ENCODE data around the gene TRIP13. TPM values are rescaled to one million over a fixed set of nuclear protein-coding genes. Genes with fewer than 3 reads are reported as not detected.

TRIP13 gene
- total RNA-seq, 1 experiment from 2014 or later, result 42.6 TPM

DNA sequence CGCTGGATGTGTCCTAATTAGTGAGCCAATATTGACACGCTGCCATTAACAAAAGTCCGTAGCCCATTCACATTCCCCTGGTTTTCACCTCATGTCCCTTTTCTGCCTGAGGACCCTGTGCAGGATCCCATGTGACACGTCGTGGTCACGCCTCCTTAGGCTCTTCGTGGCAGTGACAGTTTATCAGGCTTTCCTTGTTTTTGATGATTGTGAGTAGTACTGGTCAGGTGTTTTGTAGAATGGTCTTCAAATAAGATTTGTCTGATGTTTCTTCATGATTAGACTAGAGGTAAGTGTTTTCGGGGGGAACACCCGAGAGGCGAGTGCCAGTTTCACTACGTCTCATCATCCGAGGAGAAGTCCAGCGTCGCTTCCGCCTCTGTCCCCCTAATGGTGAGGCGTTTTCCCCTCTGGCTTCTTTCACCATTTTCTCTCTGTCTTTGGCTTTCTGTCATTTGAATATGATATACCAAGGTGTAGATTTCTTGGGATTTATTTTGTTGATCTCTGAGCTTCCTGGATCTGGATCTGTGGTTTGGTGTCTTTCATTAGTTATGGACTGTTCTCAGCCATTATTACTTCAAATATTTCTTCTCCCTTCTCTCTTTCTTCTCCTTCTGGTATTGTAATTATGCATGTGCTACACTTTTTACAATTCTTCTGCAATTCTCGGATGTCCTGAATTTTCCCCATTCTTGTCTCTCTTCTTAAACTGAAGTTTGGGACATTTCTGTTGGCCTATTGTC is 57.3 kb downstream of the TRIP13 start:
- Histone ChIP-seq H2BK15ac (ENCODE audit: low read depth, low read length) (no peak overlapping the region), H3T11ph (ENCODE audit: low read length) (no peak overlapping the region), H3K4me1 (ENCODE audit: insufficient read depth, low read length) (no peaks in the 10 kb centered on the region; the same call in 1 of the 2 replicates), H3K27ac (ENCODE audit: insufficient read length, low read depth, low read length) (no peak overlapping the region), H4K5ac (ENCODE audit: insufficient read length, low read depth, low read length) (no peak overlapping the region), H3K14ac (ENCODE audit: insufficient read depth, low read length) (no peak overlapping the region), H3K4me2 (ENCODE audit: insufficient read depth, insufficient read length, low read length) (no peak overlapping the region), H4K8ac (replicated peaks; ENCODE audit: insufficient read length, low read depth, low read length) (no peak overlapping the region), H3K4ac (ENCODE audit: low read depth, low read length) (no peak overlapping the region), H2BK20ac (ENCODE audit: low read depth, low read length, poor library complexity, severe bottlenecking) (no peak overlapping the region), H2BK5ac (ENCODE audit: insufficient read length, low read length) (no peak overlapping the region), H3K18ac (ENCODE audit: insufficient read length, low read depth, low read length) (no peak overlapping the region), H2AFZ (ENCODE audit: low read length) (no peak overlapping the region), H3K27me3 (ENCODE audit: insufficient read depth, low read length) (no peaks in the 10 kb centered on the region; the same call in 1 of the 2 replicates), H3K56ac (ENCODE audit: insufficient read length, low read depth, low read length) (no peak overlapping the region), H3K9me3 (ENCODE audit: control insufficient read depth, low read depth, low read length) (no peaks in the 10 kb centered on the region), H3K23ac (ENCODE audit: insufficient read length, low read depth, low read length) (no peak overlapping the region), H2BK12ac (ENCODE audit: insufficient read length, low read depth, low read length) (no peak overlapping the region), H3K79me1 (ENCODE audit: insufficient read depth, low read depth, low read length, poor library complexity, severe bottlenecking) (no peaks in the 10 kb centered on the region), H4K91ac (ENCODE audit: insufficient read length, low read depth, low read length) (no peak overlapping the region), H3K79me2 (ENCODE audit: insufficient read depth, low read length) (no peaks in the 10 kb centered on the region), H2BK120ac (ENCODE audit: low read depth, low read length, poor library complexity, severe bottlenecking) (no peak overlapping the region), H2AK5ac (ENCODE audit: insufficient read length, low read length) (no peak overlapping the region), H3K23me2 (ENCODE audit: insufficient read length, low read depth, low read length, poor library complexity, severe bottlenecking) (no peaks in the 10 kb centered on the region), H4K20me1 (ENCODE audit: control insufficient read depth, insufficient read depth, insufficient read length) (no peaks in the 10 kb centered on the region), H3K9ac (ENCODE audit: extremely low read depth, insufficient read length, low read length) (no peak overlapping the region)
- DNase-seq, result no peak
- WGBS (ENCODE audit: extremely low coverage, insufficient read length, low lambda C conversion rate), result no CpG with 5 or more reads among the region's 17 CpGs
- Mint-ChIP-seq H3K27ac (no peak overlapping the region), H3K4me1 (peaks cover 9 to 11% of the 10 kb centered on the region in 2 experiments), H3K4me3 (no peak overlapping the region), H3K36me3 (ENCODE audit: insufficient read depth in 1 of 3, low read depth in 3 of 3) (no peaks in the 10 kb centered on the region), H3K27me3 (ENCODE audit: low read depth) (peaks cover 28% of the 10 kb centered on the region), H3K9me3 (peaks cover 5% of the 10 kb centered on the region in 2 experiments; a peak in 4 of 5 replicates)
- no peak for TF ChIP-seq CTCF (conservative IDR thresholded peaks at IDR 0.05)

All from H9 (cell line).